HepG2 (cell line): ENCODE data around the gene ERCC2. TPM values are rescaled to one million over a fixed set of nuclear protein-coding genes. Genes with fewer than 3 reads are reported as not detected.

Experiments
- ATAC-seq: fragments of 200-7000 bp; cut with Tn5 transposase; 3 replicates; pipeline ENCODE4 v1.9.1; 2020; ENCODE audit warnings: mild to moderate bottlenecking, moderate library complexity
- BruUV-seq: library from RNA; stranded (reverse); fragments of 400-500 nt; replicated peaks from 2 replicates; lab custom pipeline; 2021; lab: Mats Ljungman, UMichigan
- CTCF ChIA-PET: fragments of 300-600 bp; formaldehyde crosslinking; extraction: SDS; loops from one replicate; lab custom pipeline; 2021; ENCODE audit warnings: low total read pairs, inconsistent platforms, low intra/inter-chr PET ratio; lab: Yijun Ruan, JAX
- POLR2A ChIA-PET: fragments of 350-600 bp; sonication (Branson Sonifier 250); formaldehyde crosslinking; loops from one replicate; lab custom pipeline; 2020; ENCODE audit warnings: antibody characterized with exemption, inconsistent platforms; lab: Yijun Ruan, JAX
- DNase-seq: peaks from one replicate; pipeline ENCODE4 v3.0.0-alpha.2; 2015; ENCODE audit warnings: low spot score
- FAIRE-seq: peaks from 3 replicates; lab custom pipeline; 2011; peaks lifted over from hg19 to GRCh38; lab: Jason Lieb, UNC
- H2AFZ ChIP-seq: one replicate; pipeline ENCODE4 v1.6.1; 2011; ENCODE audit warnings: low read length, inconsistent platforms
- H3K27ac ChIP-seq: fragments of 300-600 bp; 3 replicates; pipeline ENCODE4 v1.8.0; 2011; ENCODE audit warnings: mixed run types, mild to moderate bottlenecking, mixed read lengths, low read length, inconsistent platforms; ENCODE audit not compliant: insufficient read depth; ENCODE audit errors: extremely low read length
- H3K27me3 ChIP-seq, 2 experiments: fragments of 200-600 bp in 1 of 2; 2 replicates in 1 of 2; 3 replicates in 1 of 2; pipeline versions ENCODE4 v1.6.0 to v1.8.0; 2011; ENCODE audit warnings: low read length in 2 of 2, mild to moderate bottlenecking in 2 of 2, moderate library complexity in 2 of 2, inconsistent platforms in 1 of 2; ENCODE audit not compliant: insufficient read depth in 2 of 2, control insufficient read depth in 1 of 2
- H3K36me3 ChIP-seq, 2 experiments: fragments of 200-600 bp in 1 of 2; replicated peaks in 1 of 2; 2 replicates in 1 of 2; 3 replicates in 1 of 2; pipeline versions ENCODE4 v1.5.1 to v1.8.0; 2011; ENCODE audit warnings: low read length in 2 of 2, inconsistent platforms in 1 of 2; ENCODE audit not compliant: insufficient read depth in 2 of 2, control insufficient read depth in 1 of 2
- H3K4me1 ChIP-seq: 2 replicates; pipeline ENCODE4 v1.5.1; 2012; ENCODE audit warnings: low read length, inconsistent platforms; ENCODE audit not compliant: insufficient read depth
- H3K4me2 ChIP-seq: 2 replicates; pipeline ENCODE4 v1.6.0; 2011; ENCODE audit warnings: low read depth, low read length, inconsistent platforms
- H3K4me3 ChIP-seq, 3 experiments: fragments of 200-600 bp in 1 of 3; sonication (generic), shearing (Covaris generic) in 1 of 3; replicated peaks in 1 of 3; 2 replicates each; pipeline ENCODE4 v1.5.1; 2011 to 2016; ENCODE audit warnings: low read length in 3 of 3, inconsistent platforms in 2 of 3, low read depth in 2 of 3, mild to moderate bottlenecking in 2 of 3, control low read depth in 1 of 3, mixed read lengths in 1 of 3; ENCODE audit not compliant: insufficient read depth in 1 of 3
- H3K79me2 ChIP-seq: one replicate; pipeline ENCODE4 v1.6.1; 2011; ENCODE audit warnings: low read length, inconsistent platforms; ENCODE audit not compliant: insufficient read depth
- H3K9ac ChIP-seq: 2 replicates; pipeline ENCODE4 v1.6.0; 2011; ENCODE audit warnings: mild to moderate bottlenecking, low read depth, low read length, inconsistent platforms; ENCODE audit not compliant: insufficient read depth
- H3K9me3 ChIP-seq: 2 replicates; pipeline ENCODE4 v1.5.1; 2012; ENCODE audit warnings: mild to moderate bottlenecking, low read length
- H4K20me1 ChIP-seq: 2 replicates; pipeline ENCODE4 v1.6.0; 2011; ENCODE audit warnings: inconsistent platforms, mild to moderate bottlenecking, low read length, moderate library complexity; ENCODE audit not compliant: insufficient read depth
- ARID3A ChIP-seq: IDR thresholded peaks from 2 replicates; pipeline ENCODE4 v1.6.1; 2012; ENCODE audit warnings: low read depth, low read length, improper control_type of control experiment
- CREB1 ChIP-seq, 2 experiments: fragments of 450-650 bp in 1 of 2; IDR thresholded peaks; 2 replicates each; pipeline ENCODE4 v1.6.1; 2016 to 2017; ENCODE audit warnings: control low read depth in 1 of 2, mild to moderate bottlenecking in 1 of 2, missing compliant biosample characterization in 1 of 2, missing genetic modification characterization in 1 of 2
- CREM ChIP-seq, 2 experiments: sonication (generic) in 1 of 2; formaldehyde crosslinking in 1 of 2; IDR thresholded peaks; 2 replicates each; pipeline versions ENCODE4 v1.4.0 to v1.6.1; 2016 to 2020; ENCODE audit warnings: antibody characterized with exemption in 1 of 2, mild to moderate bottlenecking in 1 of 2, missing genetic modification reagents in 1 of 2
- ELF1 ChIP-seq: sonication (generic); formaldehyde crosslinking; IDR thresholded peaks from 2 replicates; pipeline ENCODE4 v1.4.0; 2020; ENCODE audit warnings: missing genetic modification reagents
- ETV6 ChIP-seq: sonication (generic); formaldehyde crosslinking; conservative IDR thresholded peaks from 2 replicates; pipeline ENCODE4 v1.4.0; 2020; ENCODE audit warnings: missing genetic modification reagents
- GABPA ChIP-seq, 2 experiments: IDR thresholded peaks; 2 replicates each; pipeline ENCODE4 v1.6.1; 2011 to 2016; ENCODE audit warnings: low read depth in 2 of 2, low read length in 1 of 2, missing biosample characterization in 1 of 2, missing genetic modification characterization in 1 of 2
- GABPB1 ChIP-seq: IDR thresholded peaks from 2 replicates; pipeline ENCODE4 v1.6.1; 2016; ENCODE audit warnings: mild to moderate bottlenecking, missing genetic modification reagents, moderate library complexity, missing compliant biosample characterization
- GATAD2A ChIP-seq: IDR thresholded peaks from 2 replicates; pipeline ENCODE4 v1.6.1; 2016
- HOXA3 ChIP-seq: sonication (generic); formaldehyde crosslinking; IDR thresholded peaks from 2 replicates; pipeline ENCODE4 v1.5.0; 2020; ENCODE audit warnings: missing genetic modification reagents
- KAT8 ChIP-seq: IDR thresholded peaks from 2 replicates; pipeline ENCODE4 v1.6.1; 2016; ENCODE audit warnings: missing genetic modification reagents, missing compliant biosample characterization
- MATR3 ChIP-seq: sonication (generic); formaldehyde crosslinking; IDR thresholded peaks from 2 replicates; pipeline ENCODE4 v1.4.0; 2020; ENCODE audit warnings: missing genetic modification reagents
- NR2C2 ChIP-seq: sonication (generic); formaldehyde crosslinking; IDR thresholded peaks from 2 replicates; pipeline ENCODE4 v1.4.0; 2020; ENCODE audit warnings: missing genetic modification reagents, mild to moderate bottlenecking, moderate library complexity, borderline replicate concordance
- POLR2A ChIP-seq, 2 experiments: IDR thresholded peaks; 2 replicates each; pipeline ENCODE4 v1.6.1; 2011; ENCODE audit warnings: low read depth in 2 of 2, low read length in 2 of 2, mild to moderate bottlenecking in 1 of 2, moderate library complexity in 1 of 2; ENCODE audit not compliant: insufficient read depth in 1 of 2
- SOX5 ChIP-seq: IDR thresholded peaks from 2 replicates; pipeline ENCODE4 v1.6.1; 2016; ENCODE audit warnings: borderline replicate concordance
- THAP11 ChIP-seq: IDR thresholded peaks from 2 replicates; pipeline ENCODE4 v1.6.1; 2016; ENCODE audit warnings: missing biosample characterization, missing genetic modification reagents
- ZBTB7B ChIP-seq: sonication (generic); formaldehyde crosslinking; IDR thresholded peaks from 2 replicates; pipeline ENCODE4 v1.4.0; 2020; ENCODE audit warnings: missing genetic modification reagents
- ZFX ChIP-seq: sonication (generic); formaldehyde crosslinking; IDR thresholded peaks from 2 replicates; pipeline ENCODE4 v1.4.0; 2020; ENCODE audit warnings: mild to moderate bottlenecking, low read depth, missing genetic modification reagents, moderate library complexity
- ZNF530 ChIP-seq: sonication (generic); formaldehyde crosslinking; IDR thresholded peaks from 2 replicates; pipeline ENCODE4 v1.5.0; 2020; ENCODE audit warnings: low read depth, mild to moderate bottlenecking, missing genetic modification reagents
- ZNF639 ChIP-seq: conservative IDR thresholded peaks from 2 replicates; pipeline ENCODE4 v1.6.1; 2018; ENCODE audit warnings: missing genetic modification reagents
- ZNF652 ChIP-seq: IDR thresholded peaks from 2 replicates; pipeline ENCODE4 v1.6.1; 2016; ENCODE audit warnings: low read depth, borderline replicate concordance
- ZXDC ChIP-seq: sonication (generic); formaldehyde crosslinking; IDR thresholded peaks from 2 replicates; pipeline ENCODE4 v1.5.0; 2020; ENCODE audit warnings: mild to moderate bottlenecking, missing genetic modification reagents
- WGBS: methylation state at CpG from one replicate; pipeline ENCODE4 v1.1.6; 2017; ENCODE audit warnings: low lambda C conversion rate; 5-methylcytosine and 5-hydroxymethylcytosine counted together
- in situ Hi-C: cut with HindIII; loops from 2 replicates; pipeline ENCODE4 v1.10.0; 2017; ENCODE audit warnings: low pct_unique_long_range_greater_than_20kb; ENCODE audit not compliant: extremely low pct_ligation_motif_present
- intact Hi-C: fragments of 100-400 bp; cut with micrococcal nuclease; formaldehyde crosslinking; loops from one replicate; pipeline ENCODE4 v1.10.0; 2022; ENCODE audit not compliant: unreplicated experiment
- polyA plus RNA-seq, 8 experiments: library from polyadenylated mRNA; depleted of rRNA in 3 of 8; stranded (reverse) in 7 of 8; unstranded in 1 of 8; fragments of >200 nt; fragmentation: Illumina TruSeq in 4 of 8; extraction: Trizol in 4 of 8; gene quantifications; 2 replicates each; pipeline versions ENCODE4 v1.2.1 to v1.2.3, GENCODE V29; 2011 to 2016; ENCODE audit warnings: low read depth in 4 of 8, missing spikeins in 1 of 8, mixed read lengths in 1 of 8; ENCODE audit not compliant: insufficient read depth in 1 of 8
- total RNA-seq, 5 experiments: library from RNA; depleted of rRNA; stranded (reverse); fragments of >200 nt; fragmentation: Illumina TruSeq; extraction: Trizol; gene quantifications; 2 replicates each; pipeline ENCODE4 v1.2.3, GENCODE V29; 2016; ENCODE audit warnings: low read depth in 1 of 5

ERCC2 gene
- total and polyA plus RNA-seq, 2 of the 13 experiments (the other 11 are each of a cell fraction or from before 2014, with no cell fraction given) = 25.4 to 49.2 TPM

- CTCF ChIA-PET = no interaction called here
- in situ Hi-C loops = no loop called here
- FAIRE-seq (no peak), DNase-seq (peak; percentile 28), ATAC-seq (peak; percentile 42)
- intact Hi-C loops = no loop called here
- H4K20me1 ChIP-seq = no peaks in the 10 kb centered on the region
- no TSS peak for BruUV-seq
- peak overlapping the region; percentile 20 for H2AFZ ChIP-seq
- peak overlapping the region; percentile 74 for H3K4me2 ChIP-seq
- H3K9me3 ChIP-seq = no peaks in the 10 kb centered on the region
- POLR2A ChIA-PET = no interaction called here
- H3K36me3 ChIP-seq = no peaks in the 10 kb centered on the region
- H3K4me1 ChIP-seq = peaks cover 10% of the 10 kb centered on the region
- H3K4me3 ChIP-seq = peak overlapping the region in 2 of 3 experiments; percentile 12 to 63; a peak in 2 of 6 replicates
- WGBS = 23% methylated on average over 13 of the region's 18 CpGs
- peaks cover 3 to 34% of the 10 kb centered on the region in 2 experiments; a peak in 4 of 5 replicates for H3K27me3 ChIP-seq
- H3K9ac ChIP-seq = peak overlapping the region; percentile 34; the same call in 1 of the 2 replicates
- H3K79me2 ChIP-seq = no peaks in the 10 kb centered on the region
- H3K27ac ChIP-seq = no peak overlapping the region
- TF ChIP-seq ZFX (CRISPR knock-in tag) (peak; percentile 47), ZNF639 (no peak), ZXDC (CRISPR knock-in tag) (no peak), CREM (IDR thresholded peaks at IDR 0.05) (no peak; the same call in 1 of the 2 replicates), CREM (CRISPR knock-in tag; IDR thresholded peaks at IDR 0.05) (no peak), GABPB1 (CRISPR knock-in tag) (peak; percentile 86), ETV6 (CRISPR knock-in tag) (no peak), MATR3 (CRISPR knock-in tag) (no peak), THAP11 (CRISPR knock-in tag) (peak; percentile 44; the same call in 1 of the 2 replicates), HOXA3 (CRISPR knock-in tag) (peak; percentile 86), ZNF652 (CRISPR knock-in tag) (no peak), ZBTB7B (CRISPR knock-in tag) (peak; percentile 30; the same call in 1 of the 2 replicates), ELF1 (CRISPR knock-in tag) (0 out of 2 replicates have a peak, but pooled peaks have one; percentile 21), CREB1 (IDR thresholded peaks at IDR 0.05) (peak; percentile 64), CREB1 (CRISPR knock-in tag; IDR thresholded peaks at IDR 0.05) (peak; percentile 63; the same call in 1 of the 2 replicates), SOX5 (CRISPR knock-in tag) (no peak), POLR2A (IDR thresholded peaks at IDR 0.05; ENCODE audit: insufficient read depth in 1 of 2, low read depth in 2 of 2, low read length in 2 of 2) (no peak), KAT8 (CRISPR knock-in tag) (peak; percentile 33; the same call in 1 of the 2 replicates), GATAD2A (CRISPR knock-in tag) (peak; percentile 27; the same call in 1 of the 2 replicates), ARID3A (no peak), GABPA (IDR thresholded peaks at IDR 0.05; ENCODE audit: low read depth, low read length) (peak; percentile 48), GABPA (CRISPR knock-in tag; IDR thresholded peaks at IDR 0.05; ENCODE audit: low read depth) (peak; percentile 81), ZNF530 (CRISPR knock-in tag) (no peak), NR2C2 (peak; percentile 54; the same call in 1 of the 2 replicates)
Observed at GRCh38 chr19:45311621-45312020, 58.8 kb downstream of the ERCC2 start.
